ENCODE data around the gene AGAP1. TPM values are rescaled to one million over a fixed set of nuclear protein-coding genes. Genes with fewer than 3 reads are reported as not detected.
"Not testable (repeated sequence)": the region's sequence is repeated elsewhere in the genome, so short reads cannot be mapped to it uniquely, and the experiment has no call there.

The AGAP1 gene
- total RNA-seq, 1 donor from 2014 or later = 27.5 TPM

- DNase-seq = no peak
Measured at GRCh38 chr2:236131073-236131692, 637.3 kb downstream of the AGAP1 start.

GRCh38 chr2:236133410-236134012 is 639.7 kb downstream of the AGAP1 start:
- no peak for DNase-seq

GRCh38 chr2:236136538-236136937 is 642.7 kb downstream of the AGAP1 start:
- no peak for DNase-seq

- no peak for DNase-seq
Measured at GRCh38 chr2:236137066-236137465, 643.2 kb downstream of the AGAP1 start.

- DNase-seq = not testable (repeated sequence)
Measured at GRCh38 chr2:236141616-236142015, 647.8 kb downstream of the AGAP1 start.

- DNase-seq = no peak
Measured at GRCh38 chr2:236143811-236144210, 650.0 kb downstream of the AGAP1 start.

- no peak for DNase-seq
Measured at GRCh38 chr2:236146436-236146835, 652.6 kb downstream of the AGAP1 start.

GRCh38 chr2:236155406-236155805 is 661.6 kb downstream of the AGAP1 start:
- DNase-seq = no peak

- no peak for DNase-seq
Measured at GRCh38 chr2:236156095-236156859, 662.4 kb downstream of the AGAP1 start.

- no peak for DNase-seq
Measured at GRCh38 chr2:236156860-236157194, 663.0 kb downstream of the AGAP1 start.

- DNase-seq = no peak
Measured at GRCh38 chr2:236157366-236157765, 663.5 kb downstream of the AGAP1 start.

GRCh38 chr2:236157815-236158498 is 664.1 kb downstream of the AGAP1 start:
- no peak for DNase-seq

- no peak for DNase-seq
Measured at GRCh38 chr2:236158969-236159777, 665.3 kb downstream of the AGAP1 start.

GRCh38 chr2:236159778-236160170 is 665.9 kb downstream of the AGAP1 start:
- DNase-seq = no peak

GRCh38 chr2:236160366-236161081 is 666.7 kb downstream of the AGAP1 start:
- no peak for DNase-seq

- no peak for DNase-seq
Measured at GRCh38 chr2:236161082-236161462, 667.2 kb downstream of the AGAP1 start.

- DNase-seq = no peak
Measured at GRCh38 chr2:236161531-236161930, 667.7 kb downstream of the AGAP1 start.

- no peak for DNase-seq
Measured at GRCh38 chr2:236162031-236162845, 668.4 kb downstream of the AGAP1 start.

GRCh38 chr2:236162882-236163470 is 669.1 kb downstream of the AGAP1 start:
- DNase-seq = no peak

- no peak for DNase-seq
Measured at GRCh38 chr2:236163471-236164200, 669.8 kb downstream of the AGAP1 start.
